ENCODE measurements around the gene CEP104.

DNA sequence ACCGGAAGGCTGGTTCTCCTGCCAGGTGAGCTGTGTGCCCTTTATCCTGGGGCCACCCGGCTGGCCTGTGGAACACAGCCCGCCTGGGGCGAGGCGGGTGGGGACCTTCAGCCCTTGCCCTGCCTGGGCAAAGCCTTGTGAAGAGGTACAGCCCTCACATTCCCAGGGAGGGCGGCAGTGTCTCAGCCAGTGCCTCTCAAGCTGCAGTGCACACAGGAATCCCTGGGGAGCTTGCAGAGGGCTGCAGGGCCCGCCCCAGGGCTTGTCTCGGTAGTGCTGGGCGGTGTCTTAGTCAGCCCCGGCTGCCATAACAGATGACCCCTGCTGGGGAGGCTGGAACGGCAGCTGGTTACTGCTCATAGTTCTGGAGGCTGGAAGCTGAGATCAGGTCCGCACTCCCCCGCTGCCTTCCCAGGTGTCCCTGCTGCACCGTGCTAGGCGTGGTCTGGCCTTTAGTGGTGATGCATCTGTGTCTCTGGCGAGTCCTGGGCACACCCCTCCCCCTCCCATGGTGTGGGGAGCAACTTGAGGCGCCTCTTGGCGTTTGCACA, 12.8 kb upstream of the CEP104 start:
- TF ChIP-seq, protein P1, sequence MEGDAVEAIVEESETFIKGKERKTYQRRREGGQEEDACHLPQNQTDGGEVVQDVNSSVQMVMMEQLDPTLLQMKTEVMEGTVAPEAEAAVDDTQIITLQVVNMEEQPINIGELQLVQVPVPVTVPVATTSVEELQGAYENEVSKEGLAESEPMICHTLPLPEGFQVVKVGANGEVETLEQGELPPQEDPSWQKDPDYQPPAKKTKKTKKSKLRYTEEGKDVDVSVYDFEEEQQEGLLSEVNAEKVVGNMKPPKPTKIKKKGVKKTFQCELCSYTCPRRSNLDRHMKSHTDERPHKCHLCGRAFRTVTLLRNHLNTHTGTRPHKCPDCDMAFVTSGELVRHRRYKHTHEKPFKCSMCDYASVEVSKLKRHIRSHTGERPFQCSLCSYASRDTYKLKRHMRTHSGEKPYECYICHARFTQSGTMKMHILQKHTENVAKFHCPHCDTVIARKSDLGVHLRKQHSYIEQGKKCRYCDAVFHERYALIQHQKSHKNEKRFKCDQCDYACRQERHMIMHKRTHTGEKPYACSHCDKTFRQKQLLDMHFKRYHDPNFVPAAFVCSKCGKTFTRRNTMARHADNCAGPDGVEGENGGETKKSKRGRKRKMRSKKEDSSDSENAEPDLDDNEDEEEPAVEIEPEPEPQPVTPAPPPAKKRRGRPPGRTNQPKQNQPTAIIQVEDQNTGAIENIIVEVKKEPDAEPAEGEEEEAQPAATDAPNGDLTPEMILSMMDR (IDR thresholded peaks at IDR 0.05; ENCODE audit: poor library complexity) = no peak
- TF ChIP-seq EZH2 (IDR thresholded peaks at IDR 0.05; ENCODE audit: borderline replicate concordance) = no peak
